OCI-LY1 (cell line): Measurements from ENCODE around the gene RPTN.

Source experiments
- H2AFZ ChIP-seq: fragments of 200-600 bp; sonication (generic), shearing (Covaris generic); 2 replicates; pipeline ENCODE4 v1.6.0; 2014; ENCODE audit warnings: antibody characterized with exemption, mild to moderate bottlenecking, low read length
- H3F3A ChIP-seq: fragments of 200-600 bp; sonication (generic), shearing (Covaris generic); 2 replicates; pipeline ENCODE4 v1.6.0; 2014; ENCODE audit warnings: mild to moderate bottlenecking, antibody characterized with exemption, low read length, moderate library complexity; ENCODE audit not compliant: insufficient read depth
- H3K27ac ChIP-seq: fragments of 200-600 bp; sonication (generic); 2 replicates; pipeline ENCODE4 v1.5.1; 2014; ENCODE audit warnings: low read length, mixed run types, mild to moderate bottlenecking, low read depth; ENCODE audit not compliant: poor library complexity, severe bottlenecking
- H3K27me3 ChIP-seq: fragments of 200-600 bp; sonication (generic); 2 replicates; pipeline ENCODE4 v1.6.0; 2014; ENCODE audit warnings: antibody characterized with exemption, mild to moderate bottlenecking, low read length, moderate library complexity; ENCODE audit not compliant: insufficient read depth
- H3K36me3 ChIP-seq: fragments of 200-600 bp; sonication (generic); 2 replicates; pipeline ENCODE4 v1.6.1; 2014; ENCODE audit warnings: mild to moderate bottlenecking, antibody characterized with exemption, low read length, moderate library complexity, mixed read lengths; ENCODE audit not compliant: insufficient read depth
- H3K4me1 ChIP-seq: fragments of 200-600 bp; sonication (generic); 2 replicates; pipeline ENCODE4 v1.5.1; 2014; ENCODE audit warnings: mild to moderate bottlenecking, low read length, moderate library complexity; ENCODE audit not compliant: insufficient read depth, severe bottlenecking
- H3K4me2 ChIP-seq: fragments of 200-600 bp; sonication (generic), shearing (Covaris generic); 2 replicates; pipeline ENCODE4 v1.6.1; 2014; ENCODE audit warnings: low read length
- H3K4me3 ChIP-seq: fragments of 200-600 bp; sonication (generic); 2 replicates; pipeline ENCODE4 v1.5.1; 2014; ENCODE audit warnings: low read length, low read depth, mild to moderate bottlenecking, mixed read lengths; ENCODE audit not compliant: poor library complexity, severe bottlenecking
- H3K79me2 ChIP-seq: fragments of 200-600 bp; shearing (Covaris generic); 2 replicates; pipeline ENCODE4 v1.6.1; 2016; ENCODE audit warnings: mixed run types, low read length, mixed read lengths; ENCODE audit not compliant: insufficient read depth
- H3K9ac ChIP-seq: fragments of 200-600 bp; sonication (generic), shearing (Covaris generic); 2 replicates; pipeline ENCODE4 v1.6.1; 2014; ENCODE audit warnings: mild to moderate bottlenecking, low read length, mixed read lengths
- H3K9me2 ChIP-seq: fragments of 200-600 bp; sonication (generic), shearing (Covaris generic); 2 replicates; pipeline ENCODE4 v1.6.1; 2014; ENCODE audit warnings: low read depth, mild to moderate bottlenecking, low read length, mixed read lengths
- H3K9me3 ChIP-seq: fragments of 200-600 bp; shearing (Covaris generic); 2 replicates; pipeline ENCODE4 v1.6.1; 2014; ENCODE audit warnings: low read length, mixed read lengths
- H4K20me1 ChIP-seq: fragments of 200-600 bp; sonication (generic), shearing (Covaris generic); 2 replicates; pipeline ENCODE4 v1.6.0; 2016; ENCODE audit warnings: mild to moderate bottlenecking, low read length; ENCODE audit not compliant: insufficient read depth
- CTCF ChIP-seq: fragments of 200-600 bp; sonication (generic), shearing (Covaris generic); IDR thresholded peaks from 2 replicates; pipeline ENCODE4 v1.5.1; 2017; ENCODE audit warnings: mild to moderate bottlenecking, antibody characterized with exemption, low read length, moderate library complexity, mixed read lengths
- EZH2 ChIP-seq: fragments of 200-600 bp; sonication (generic), shearing (Covaris generic); IDR thresholded peaks from 2 replicates; pipeline ENCODE4 v1.8.0; 2017; ENCODE audit warnings: borderline replicate concordance, mixed run types, mild to moderate bottlenecking, antibody characterized with exemption, low read length, moderate library complexity, mixed read lengths

The RPTN gene

DNA sequence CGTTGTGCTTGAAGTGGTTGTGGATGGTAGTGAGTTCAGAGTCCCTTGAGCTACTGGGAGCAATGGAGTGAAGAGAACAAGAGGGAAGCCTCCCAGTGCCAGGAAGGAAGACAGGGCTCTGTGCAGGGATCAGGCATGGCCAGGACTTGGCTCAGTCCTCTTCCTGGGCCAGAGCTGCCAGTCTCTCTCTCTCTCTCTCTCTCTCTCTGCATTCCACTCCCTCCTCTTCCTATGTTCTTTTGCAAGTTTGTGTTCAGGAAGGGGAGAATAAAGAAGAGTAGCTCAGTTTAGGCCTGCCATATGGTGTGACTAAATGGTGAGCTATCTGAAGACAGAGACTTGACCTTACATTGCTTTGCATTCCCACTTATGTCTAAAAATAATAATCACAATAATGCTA lies 20.5 kb upstream of the RPTN start:
- Histone ChIP-seq H3K4me2 (no peak overlapping the region), H4K20me1 (no peaks in the 10 kb centered on the region), H3K9ac (no peak overlapping the region), H3K79me2 (no peaks in the 10 kb centered on the region), H3F3A (no peaks in the 10 kb centered on the region), H3K27me3 (no peaks in the 10 kb centered on the region), H3K4me1 (no peaks in the 10 kb centered on the region), H3K27ac (no peak overlapping the region), H3K4me3 (no peak overlapping the region), H2AFZ (no peak overlapping the region), H3K36me3 (no peaks in the 10 kb centered on the region), H3K9me2 (no peaks in the 10 kb centered on the region), H3K9me3 (no peaks in the 10 kb centered on the region)
- TF ChIP-seq CTCF (no peak), EZH2 (no peak)

DNA sequence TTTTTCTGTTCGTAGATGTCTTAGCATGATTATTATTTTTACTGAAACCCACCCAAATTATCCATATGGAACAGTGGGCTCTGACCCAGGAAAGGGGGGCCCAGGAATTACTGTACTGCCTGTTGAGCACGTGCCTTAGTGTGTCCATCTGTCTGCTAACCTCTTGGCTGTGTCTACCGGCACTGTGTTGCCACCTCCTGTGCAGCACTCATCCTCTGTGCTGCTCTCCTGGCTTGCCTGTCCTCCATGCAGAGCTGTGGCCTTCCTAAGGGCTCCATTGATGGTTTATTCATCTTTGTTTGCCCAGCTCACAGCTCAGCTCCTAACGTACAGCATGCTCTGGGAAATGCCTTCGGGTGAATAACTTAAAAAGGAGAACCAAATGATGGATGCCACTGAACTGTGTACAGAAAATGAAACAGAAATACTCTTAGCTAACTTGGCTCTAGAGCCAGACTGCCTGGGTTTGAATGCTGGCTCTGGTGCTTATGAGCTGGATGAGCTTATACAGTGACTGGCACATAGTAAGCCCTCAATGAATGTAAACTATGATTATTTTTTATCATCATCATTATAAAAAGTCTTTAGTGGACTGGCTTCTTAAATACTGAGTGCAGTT lies 11.4 kb upstream of the RPTN start:
- Histone ChIP-seq H3F3A (no peaks in the 10 kb centered on the region), H3K27ac (no peak overlapping the region), H3K36me3 (no peaks in the 10 kb centered on the region), H3K4me1 (peaks cover 3% of the 10 kb centered on the region), H3K4me3 (no peak overlapping the region), H4K20me1 (no peaks in the 10 kb centered on the region), H3K9me2 (no peaks in the 10 kb centered on the region), H2AFZ (no peak overlapping the region), H3K79me2 (no peaks in the 10 kb centered on the region), H3K9me3 (no peaks in the 10 kb centered on the region), H3K9ac (no peak overlapping the region), H3K27me3 (no peaks in the 10 kb centered on the region), H3K4me2 (no peak overlapping the region)
- no peak for TF ChIP-seq EZH2

- Histone ChIP-seq H3K27me3 (no peaks in the 10 kb centered on the region), H2AFZ (no peak overlapping the region), H3K79me2 (no peaks in the 10 kb centered on the region), H3K9ac (no peak overlapping the region), H3K36me3 (no peaks in the 10 kb centered on the region), H3K4me2 (no peak overlapping the region), H3K4me3 (no peak overlapping the region), H3K9me3 (no peaks in the 10 kb centered on the region), H3K9me2 (no peaks in the 10 kb centered on the region), H3K27ac (no peak overlapping the region), H4K20me1 (no peaks in the 10 kb centered on the region), H3K4me1 (peaks cover 6% of the 10 kb centered on the region), H3F3A (no peaks in the 10 kb centered on the region)
- TF ChIP-seq CTCF (no peak), EZH2 (no peak)
Observed at GRCh38 chr1:152169366-152170025, 10.5 kb upstream of the RPTN start.

GRCh38 chr1:152168535-152168868 lies 9.5 kb upstream of the RPTN start:
- no peak overlapping the region for H3K9ac ChIP-seq
- no peak overlapping the region for H3K27ac ChIP-seq
- H2AFZ ChIP-seq = no peak overlapping the region
- no peak overlapping the region for H3K4me3 ChIP-seq
- H3K4me1 ChIP-seq = peaks cover 6% of the 10 kb centered on the region
- no peaks in the 10 kb centered on the region for H3K27me3 ChIP-seq
- TF ChIP-seq EZH2 (no peak), CTCF (no peak)
- H3K36me3 ChIP-seq = no peaks in the 10 kb centered on the region
- no peaks in the 10 kb centered on the region for H3F3A ChIP-seq
- no peaks in the 10 kb centered on the region for H3K9me3 ChIP-seq
- no peaks in the 10 kb centered on the region for H3K9me2 ChIP-seq
- H3K4me2 ChIP-seq = no peak overlapping the region
- H3K79me2 ChIP-seq = no peaks in the 10 kb centered on the region
- no peaks in the 10 kb centered on the region for H4K20me1 ChIP-seq
